Measurements from ENCODE around the gene AKAP13. TPM values are rescaled to one million over a fixed set of nuclear protein-coding genes. Genes with fewer than 3 reads are reported as not detected.

AKAP13 gene
- total RNA-seq, 1 experiment from 2014 or later = 54.5 TPM

DNA sequence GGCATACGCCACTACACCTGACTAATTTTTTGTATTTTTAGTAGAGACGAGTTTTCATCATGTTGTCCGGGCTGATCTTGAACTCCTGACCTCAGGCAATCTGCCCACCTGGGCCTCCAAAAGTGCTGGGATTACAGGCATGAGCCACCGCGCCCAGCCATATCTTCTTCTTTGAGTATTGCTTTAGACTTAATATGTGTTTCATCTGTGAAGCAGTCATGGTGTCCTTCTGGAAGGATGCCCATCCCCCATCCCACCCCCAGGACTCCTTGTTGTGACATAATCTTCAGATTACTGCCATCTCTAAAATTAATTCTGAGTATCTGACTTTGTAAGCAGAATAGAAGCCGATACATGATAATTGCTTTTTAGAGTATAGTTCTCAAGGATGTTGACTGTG is 356.7 kb downstream of the AKAP13 start:
- H3K36me3 ChIP-seq (ENCODE audit: insufficient read depth, low read length, poor library complexity, severe bottlenecking) = peaks cover 39% of the 10 kb centered on the region
- BruUV-seq (replicated peaks) = no TSS peak
- no peak overlapping the region for H3K27ac ChIP-seq (ENCODE audit: low read depth, low read length, poor library complexity, severe bottlenecking)
- ChIA-PET POLR2A (ENCODE audit: low non-redundant PET) (no interaction called here), CTCF (no interaction called here)
- intact Hi-C loops (cut with micrococcal nuclease; ENCODE audit: unreplicated experiment) = no loop called here
- H3K4me1 ChIP-seq (ENCODE audit: insufficient read depth, low read length, poor library complexity, severe bottlenecking) = no peaks in the 10 kb centered on the region
- no peak overlapping the region for H3K4me3 ChIP-seq (ENCODE audit: low read depth, low read length, poor library complexity, severe bottlenecking)
- DNase-seq (ENCODE audit: low spot score) = no peak
- H3K9me3 ChIP-seq (ENCODE audit: low read depth, low read length, poor library complexity, severe bottlenecking) = peaks cover 12% of the 10 kb centered on the region
- no peak for TF ChIP-seq CTCF (conservative IDR thresholded peaks at IDR 0.05; ENCODE audit: low read depth, low read length)
- TF ChIP-seq EZH2 (IDR thresholded peaks at IDR 0.05; ENCODE audit: borderline replicate concordance, low read depth, low read length, poor library complexity, severe bottlenecking) = no peak
- no peaks in the 10 kb centered on the region for H3K27me3 ChIP-seq (replicated peaks; ENCODE audit: insufficient read depth, low read depth, low read length, poor library complexity)

- peaks cover 36% of the 10 kb centered on the region for H3K36me3 ChIP-seq (ENCODE audit: insufficient read depth, low read length, poor library complexity, severe bottlenecking)
- no peaks in the 10 kb centered on the region for H3K27me3 ChIP-seq (replicated peaks; ENCODE audit: insufficient read depth, low read depth, low read length, poor library complexity)
- ChIA-PET POLR2A (ENCODE audit: low non-redundant PET) (interaction anchor here (0.6 kb wide), 1 partner anchor 46 kb away, joined by 10 read pairs; no protein-coding TSS in a partner anchor), CTCF (interaction anchor here (0.5 kb wide), 1 partner anchor 64 kb away, joined by 9 read pairs; no protein-coding TSS in a partner anchor)
- no peaks in the 10 kb centered on the region for H3K9me3 ChIP-seq (ENCODE audit: low read depth, low read length, poor library complexity, severe bottlenecking)
- no peaks in the 10 kb centered on the region for H3K4me1 ChIP-seq (ENCODE audit: insufficient read depth, low read length, poor library complexity, severe bottlenecking)
- intact Hi-C loops (cut with micrococcal nuclease; ENCODE audit: unreplicated experiment) = no loop called here
- BruUV-seq (replicated peaks) = no TSS peak
- no peak for DNase-seq (ENCODE audit: low spot score)
- H3K4me3 ChIP-seq (ENCODE audit: low read depth, low read length, poor library complexity, severe bottlenecking) = no peak overlapping the region
- no peak for TF ChIP-seq EZH2 (IDR thresholded peaks at IDR 0.05; ENCODE audit: borderline replicate concordance, low read depth, low read length, poor library complexity, severe bottlenecking)
- H3K27ac ChIP-seq (ENCODE audit: low read depth, low read length, poor library complexity, severe bottlenecking) = no peak overlapping the region
Measured at GRCh38 chr15:85741021-85741421, 360.6 kb downstream of the AKAP13 start.

DNA sequence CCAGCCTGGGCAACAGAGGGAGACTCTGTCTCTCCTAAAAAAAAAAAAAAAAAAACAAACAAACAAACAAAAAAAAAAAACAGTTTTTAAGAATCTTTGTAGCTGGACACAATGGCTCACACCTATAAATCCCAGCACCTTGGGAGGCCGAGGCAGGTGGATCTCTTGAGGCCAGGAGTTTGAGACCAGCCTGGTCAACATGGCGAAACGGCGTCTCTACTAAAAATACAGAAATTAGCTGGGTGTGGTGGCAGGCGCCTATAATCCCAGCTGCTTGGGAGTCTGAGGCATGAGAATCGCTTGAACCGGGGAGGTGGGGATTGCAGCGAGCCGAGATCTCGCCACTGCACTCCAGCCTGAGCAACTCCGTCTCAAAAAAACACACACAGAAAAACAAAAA is 361.3 kb downstream of the AKAP13 start:
- H3K36me3 ChIP-seq (ENCODE audit: insufficient read depth, low read length, poor library complexity, severe bottlenecking) = peaks cover 33% of the 10 kb centered on the region
- POLR2A ChIA-PET (ENCODE audit: low non-redundant PET) = interaction anchor here (0.6 kb wide), 1 partner anchor 45 kb away, joined by 10 read pairs; no protein-coding TSS in a partner anchor

More for the DNA sequence above, 361.3 kb downstream of the AKAP13 start:
- no peaks in the 10 kb centered on the region for H3K27me3 ChIP-seq (replicated peaks; ENCODE audit: insufficient read depth, low read depth, low read length, poor library complexity)
- intact Hi-C loops (cut with micrococcal nuclease; ENCODE audit: unreplicated experiment) = no loop called here
- CTCF ChIA-PET = interaction anchor here (0.6 kb wide), 1 partner anchor 24 kb away, joined by 7 read pairs; no protein-coding TSS in a partner anchor
- H3K4me1 ChIP-seq (ENCODE audit: insufficient read depth, low read length, poor library complexity, severe bottlenecking) = no peaks in the 10 kb centered on the region
- TF ChIP-seq CTCF (conservative IDR thresholded peaks at IDR 0.05; ENCODE audit: low read depth, low read length) (no peak), EZH2 (IDR thresholded peaks at IDR 0.05; ENCODE audit: borderline replicate concordance, low read depth, low read length, poor library complexity, severe bottlenecking) (no peak)
- no peak overlapping the region for H3K4me3 ChIP-seq (ENCODE audit: low read depth, low read length, poor library complexity, severe bottlenecking)
- H3K9me3 ChIP-seq (ENCODE audit: low read depth, low read length, poor library complexity, severe bottlenecking) = no peaks in the 10 kb centered on the region
- no peak overlapping the region for H3K27ac ChIP-seq (ENCODE audit: low read depth, low read length, poor library complexity, severe bottlenecking)
- no TSS peak for BruUV-seq (replicated peaks)
- no peak for DNase-seq (ENCODE audit: low spot score)

All from A673 (cell line).